HUES6 (cell line): ENCODE data around the gene MS4A5.

Source experiments
- H3K27ac ChIP-seq: 2 replicates; pipeline ENCODE4 v1.7.0; 2013; ENCODE audit warnings: low read depth, mild to moderate bottlenecking, low read length, inconsistent platforms
- H3K27me3 ChIP-seq: 2 replicates; pipeline ENCODE4 v1.6.1; 2013; ENCODE audit warnings: low read length; ENCODE audit not compliant: control insufficient read depth, insufficient read depth
- H3K36me3 ChIP-seq: 2 replicates; pipeline ENCODE4 v1.6.1; 2013; ENCODE audit warnings: low read length; ENCODE audit not compliant: control insufficient read depth, insufficient read depth
- H3K4me1 ChIP-seq: 2 replicates; pipeline ENCODE4 v1.6.1; 2013; ENCODE audit warnings: low read length; ENCODE audit not compliant: control insufficient read depth, insufficient read depth
- H3K4me3 ChIP-seq: 2 replicates; pipeline ENCODE4 v1.5.1; 2013; ENCODE audit warnings: low read depth, low read length
- H3K9ac ChIP-seq: one replicate; pipeline ENCODE4 v1.6.1; 2013; ENCODE audit warnings: mild to moderate bottlenecking, low read length
- H3K9me3 ChIP-seq: 2 replicates; pipeline ENCODE4 v1.6.1; 2013; ENCODE audit warnings: low read depth, low read length; ENCODE audit not compliant: control insufficient read depth, insufficient read depth

The MS4A5 gene

GRCh38 chr11:60429272-60429671, at the start of gene MS4A5:
Gene MS4A5, plus strand, starts transcription at chr11:60429572. Its CDS starts 103 bp downstream, at chr11:60429675.
- Histone ChIP-seq H3K4me1 (no peaks in the 10 kb centered on the region), H3K27ac (no peak within 1 kb of the TSS), H3K9ac (no peak within 1 kb of the TSS), H3K9me3 (no peaks in the 10 kb centered on the region), H3K27me3 (no peaks in the 10 kb centered on the region), H3K36me3 (no peaks in the 10 kb centered on the region), H3K4me3 (no peak within 1 kb of the TSS)

DNA sequence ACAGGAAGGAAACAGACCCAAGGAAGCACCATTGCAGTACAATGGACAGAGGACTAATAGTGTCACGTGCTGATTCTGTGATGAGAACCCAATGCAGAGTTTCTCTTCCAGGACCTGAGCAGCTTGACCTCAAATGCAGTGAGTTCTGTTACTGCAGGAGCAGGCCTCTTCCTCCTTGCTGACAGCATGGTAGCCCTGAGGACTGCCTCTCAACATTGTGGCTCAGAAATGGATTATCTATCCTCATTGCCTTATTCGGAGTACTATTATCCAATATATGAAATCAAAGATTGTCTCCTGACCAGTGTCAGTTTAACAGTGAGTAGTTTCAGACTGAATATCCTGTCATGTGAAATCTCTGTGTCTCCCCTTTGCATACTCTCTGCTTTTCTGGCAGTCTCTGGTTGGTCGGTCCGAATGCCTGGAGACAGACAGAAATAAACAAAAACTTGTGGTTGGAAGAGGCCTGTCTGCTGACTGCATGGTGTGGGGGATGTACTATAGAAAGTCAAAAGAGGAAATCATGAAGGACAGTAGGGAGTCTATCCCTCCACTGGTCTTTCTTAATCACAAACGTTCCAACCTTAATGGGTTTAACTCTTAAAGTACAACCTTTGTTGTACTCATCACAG, 40.0 kb upstream of the MS4A5 start:
- Histone ChIP-seq H3K36me3 (no peaks in the 10 kb centered on the region), H3K4me3 (no peak overlapping the region), H3K9ac (no peak overlapping the region), H3K27me3 (no peaks in the 10 kb centered on the region), H3K27ac (no peak overlapping the region), H3K9me3 (no peaks in the 10 kb centered on the region), H3K4me1 (no peaks in the 10 kb centered on the region)

GRCh38 chr11:60390419-60390818, 39.0 kb upstream of the MS4A5 start:
- Histone ChIP-seq H3K9ac (no peak overlapping the region), H3K36me3 (no peaks in the 10 kb centered on the region), H3K27me3 (no peaks in the 10 kb centered on the region), H3K4me1 (no peaks in the 10 kb centered on the region), H3K9me3 (no peaks in the 10 kb centered on the region), H3K4me3 (no peak overlapping the region), H3K27ac (no peak overlapping the region)

DNA sequence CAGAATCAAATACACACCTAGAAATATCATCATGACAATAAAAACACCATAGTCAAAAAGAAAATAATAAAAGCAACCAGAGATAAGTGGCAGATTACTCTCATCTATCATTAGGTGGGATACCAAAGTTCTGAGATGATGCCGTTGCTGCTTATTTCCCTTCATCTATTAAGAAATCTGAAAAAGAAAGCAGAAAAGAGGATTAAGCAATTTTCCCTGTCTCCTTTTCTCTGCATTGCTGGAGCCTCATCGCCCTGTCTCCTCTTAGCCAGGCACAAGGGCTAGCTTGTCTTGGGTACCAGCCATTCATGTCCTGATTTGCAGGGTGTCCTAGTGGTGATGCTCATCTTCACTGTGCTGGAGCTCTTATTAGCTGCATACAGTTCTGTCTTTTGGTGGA, 37.0 kb upstream of the MS4A5 start:
- H3K4me1 ChIP-seq, result no peaks in the 10 kb centered on the region
- H3K27ac ChIP-seq, result no peak overlapping the region
- H3K9me3 ChIP-seq, result no peaks in the 10 kb centered on the region
- no peak overlapping the region for H3K4me3 ChIP-seq
- H3K9ac ChIP-seq, result no peak overlapping the region
- no peaks in the 10 kb centered on the region for H3K36me3 ChIP-seq
- H3K27me3 ChIP-seq, result no peaks in the 10 kb centered on the region

- Histone ChIP-seq H3K36me3 (no peaks in the 10 kb centered on the region), H3K4me1 (no peaks in the 10 kb centered on the region), H3K4me3 (no peak overlapping the region), H3K9me3 (no peaks in the 10 kb centered on the region), H3K27ac (no peak overlapping the region), H3K9ac (no peak overlapping the region), H3K27me3 (no peaks in the 10 kb centered on the region)
Observed at GRCh38 chr11:60393016-60393415, 36.4 kb upstream of the MS4A5 start.

DNA sequence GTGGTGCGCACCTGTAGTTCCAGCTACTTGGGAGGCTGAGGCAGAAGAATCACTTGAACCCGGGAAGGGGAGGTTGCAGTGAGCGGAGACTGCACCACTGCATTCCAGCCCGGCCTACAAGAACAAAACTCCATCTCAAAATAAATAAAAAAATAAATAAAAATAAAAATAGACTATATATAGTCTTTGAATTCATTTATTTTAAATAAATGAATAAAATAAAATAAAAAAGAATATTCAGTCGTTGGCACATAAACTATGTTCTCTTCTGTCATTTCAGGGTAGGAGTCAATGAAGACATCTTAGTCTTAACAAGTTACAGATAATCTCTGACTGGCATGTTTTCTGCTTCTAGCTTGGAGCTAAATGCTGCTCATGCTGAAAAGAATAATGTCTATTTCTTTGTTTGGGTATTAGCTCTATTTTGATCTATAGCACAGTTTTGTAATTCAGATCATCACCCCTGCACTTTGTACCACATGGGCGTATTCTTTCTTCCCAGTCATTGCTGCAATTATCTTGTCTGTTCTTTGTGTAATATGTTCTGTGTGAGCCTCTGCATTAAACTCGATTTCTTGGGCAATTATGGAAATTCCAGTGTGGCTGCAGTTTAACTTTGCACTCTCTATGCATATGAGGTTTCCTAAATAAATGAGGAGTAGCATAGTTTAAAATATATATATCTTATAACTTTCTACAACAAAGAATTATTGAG, 34.5 kb upstream of the MS4A5 start:
- Histone ChIP-seq H3K27ac (no peak overlapping the region), H3K4me3 (no peak overlapping the region), H3K27me3 (no peaks in the 10 kb centered on the region), H3K9ac (no peak overlapping the region), H3K9me3 (no peaks in the 10 kb centered on the region), H3K4me1 (no peaks in the 10 kb centered on the region), H3K36me3 (no peaks in the 10 kb centered on the region)

DNA sequence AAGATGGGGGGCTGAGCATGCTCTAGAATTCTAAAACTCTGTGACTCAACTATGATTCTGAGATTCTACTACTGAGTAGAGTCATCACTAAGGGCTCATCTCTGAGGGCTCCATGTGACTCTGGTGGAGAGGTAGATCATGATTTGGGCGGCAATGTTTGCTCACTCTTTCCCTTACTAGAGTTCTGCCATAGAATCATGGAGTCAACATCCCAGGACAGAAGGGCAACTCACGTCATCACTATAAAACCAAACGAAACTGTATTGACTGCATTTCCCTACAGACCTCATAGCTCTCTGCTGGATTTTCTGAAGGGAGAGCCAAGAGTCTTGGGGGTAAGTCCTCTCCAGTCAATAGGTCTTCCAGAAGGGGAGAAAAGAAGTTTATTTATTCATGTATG, 33.0 kb upstream of the MS4A5 start, which contains the start of gene MS4A14:
Gene MS4A14 (plus strand): TSS at position 78 of the 400 bp plus-strand sequence. CDS start 120 bp downstream, at position 198.
- Histone ChIP-seq H3K4me3 (no peak within 1 kb of the TSS), H3K36me3 (no peaks in the 10 kb centered on the region), H3K27me3 (no peaks in the 10 kb centered on the region), H3K27ac (no peak within 1 kb of the TSS), H3K4me1 (no peaks in the 10 kb centered on the region), H3K9ac (no peak within 1 kb of the TSS), H3K9me3 (no peaks in the 10 kb centered on the region)

DNA sequence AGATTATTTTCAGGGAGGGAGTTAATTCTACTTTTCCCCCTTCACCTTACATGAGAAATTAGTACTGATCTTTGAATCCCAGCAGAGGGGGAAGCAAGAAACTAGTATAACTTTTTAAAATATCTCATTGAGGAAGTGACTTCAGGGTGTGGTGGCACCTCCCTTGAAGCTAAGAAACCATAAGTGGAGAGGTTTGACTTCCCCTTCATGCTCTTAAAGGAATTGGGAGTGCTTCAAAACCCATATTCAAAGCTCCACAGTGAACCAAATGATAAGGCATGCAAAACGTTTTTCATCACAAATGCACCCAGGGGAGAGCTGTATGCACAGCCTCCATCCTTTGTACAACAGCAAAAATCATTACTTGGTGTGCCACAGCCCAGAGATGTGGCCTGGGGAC, 32.6 kb upstream of the MS4A5 start:
- Histone ChIP-seq H3K36me3 (no peaks in the 10 kb centered on the region), H3K27ac (no peak overlapping the region), H3K4me3 (no peak overlapping the region), H3K9ac (no peak overlapping the region), H3K4me1 (no peaks in the 10 kb centered on the region), H3K27me3 (no peaks in the 10 kb centered on the region), H3K9me3 (peaks cover 3% of the 10 kb centered on the region; the same call in 1 of the 2 replicates)

GRCh38 chr11:60420015-60420414, 9.4 kb upstream of the MS4A5 start:
- Histone ChIP-seq H3K27ac (no peak overlapping the region), H3K4me1 (no peaks in the 10 kb centered on the region), H3K9ac (no peak overlapping the region), H3K4me3 (no peak overlapping the region), H3K27me3 (no peaks in the 10 kb centered on the region), H3K36me3 (no peaks in the 10 kb centered on the region), H3K9me3 (peaks cover 6% of the 10 kb centered on the region; the same call in 1 of the 2 replicates)

- no peak overlapping the region for H3K4me3 ChIP-seq
- H3K27me3 ChIP-seq, result no peaks in the 10 kb centered on the region
- H3K36me3 ChIP-seq, result no peaks in the 10 kb centered on the region
- no peak overlapping the region for H3K27ac ChIP-seq
- H3K9ac ChIP-seq, result no peak overlapping the region
- peaks cover 6% of the 10 kb centered on the region; the same call in 1 of the 2 replicates for H3K9me3 ChIP-seq
- H3K4me1 ChIP-seq, result no peaks in the 10 kb centered on the region
Observed at GRCh38 chr11:60422609-60423008, 6.8 kb upstream of the MS4A5 start.

DNA sequence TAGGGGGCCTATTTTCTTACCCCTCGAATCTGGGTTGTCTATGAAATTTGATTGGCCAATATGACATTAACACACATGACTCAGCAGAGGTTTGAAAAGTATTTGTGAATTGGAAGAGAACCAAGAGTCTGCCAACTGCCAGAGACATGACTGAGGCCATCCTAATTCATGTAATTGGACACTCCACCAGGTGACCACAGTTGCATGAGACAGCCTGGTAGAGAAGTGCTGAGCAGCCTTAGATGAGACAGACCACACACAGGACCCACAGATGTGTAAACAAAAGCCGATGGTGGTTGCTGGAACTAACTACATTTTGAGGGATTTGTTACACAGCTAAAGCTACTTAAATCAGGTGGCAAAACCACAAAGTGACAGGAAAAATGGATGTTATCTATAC, 855 bp upstream of the MS4A5 start:
- Histone ChIP-seq H3K27me3 (no peaks in the 10 kb centered on the region), H3K4me1 (no peaks in the 10 kb centered on the region), H3K9me3 (no peaks in the 10 kb centered on the region), H3K36me3 (no peaks in the 10 kb centered on the region), H3K27ac (no peak overlapping the region), H3K4me3 (no peak overlapping the region), H3K9ac (no peak overlapping the region)
